ENCODE measurements around the gene AHSP. TPM values are rescaled to one million over a fixed set of nuclear protein-coding genes. Genes with fewer than 3 reads are reported as not detected.

The AHSP gene
- total RNA-seq, 1 experiment from 2014 or later: not detected

DNA sequence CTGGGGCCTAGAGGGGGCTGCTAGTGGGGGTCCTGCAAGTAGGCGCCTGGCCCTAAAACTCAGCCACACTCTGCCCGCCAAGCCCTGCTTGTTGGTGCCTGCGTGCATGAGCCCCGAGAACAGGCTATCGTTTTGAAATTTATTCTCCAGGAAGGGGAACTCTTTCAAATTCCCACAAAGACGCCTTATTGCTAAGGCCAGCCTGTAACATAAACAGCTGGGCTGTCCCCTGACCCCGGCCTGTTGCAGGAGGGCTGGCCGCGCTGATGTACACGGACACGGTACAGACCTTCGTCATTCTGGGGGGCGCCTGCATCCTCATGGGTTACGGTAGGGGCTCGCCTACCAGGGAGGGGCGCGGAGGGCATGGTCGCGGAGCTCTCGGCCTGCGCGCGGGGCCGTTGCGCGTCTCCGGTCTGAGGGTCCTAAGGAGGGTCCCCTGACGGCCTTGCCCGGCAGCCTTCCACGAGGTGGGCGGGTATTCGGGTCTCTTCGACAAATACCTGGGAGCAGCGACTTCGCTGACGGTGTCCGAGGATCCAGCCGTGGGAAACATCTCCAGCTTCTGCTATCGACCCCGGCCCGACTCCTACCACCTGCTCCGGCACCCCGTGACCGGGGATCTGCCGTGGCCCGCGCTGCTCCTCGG is 40.5 kb upstream of the AHSP start:
- TSS peak; percentile 8 for BruUV-seq (replicated peaks)
- Histone ChIP-seq H3K36me3 (ENCODE audit: low read depth) (no peaks in the 10 kb centered on the region), H3K79me2 (ENCODE audit: low read depth) (no peaks in the 10 kb centered on the region), H3K4me1 (replicated peaks; ENCODE audit: insufficient read depth) (0 out of 2 replicates have a peak, but pooled peaks cover 8% of the 10 kb centered on the region), H3K27me3 (ENCODE audit: insufficient read depth, low read depth) (0 out of 2 replicates have a peak, but pooled peaks cover 4% of the 10 kb centered on the region), H3K4me3 (peak overlapping the region; percentile 53; the same call in 1 of the 2 replicates), H3F3A (ENCODE audit: insufficient read depth, low read depth) (no peaks in the 10 kb centered on the region; the same call in 1 of the 2 replicates), H3K9me3 (ENCODE audit: insufficient read depth, low read depth) (no peaks in the 10 kb centered on the region), H4K20me1 (ENCODE audit: insufficient read depth) (no peaks in the 10 kb centered on the region), H3K9me2 (ENCODE audit: insufficient read depth) (no peaks in the 10 kb centered on the region), H3K27ac (no peak overlapping the region), H2AFZ (peak overlapping the region; percentile 37; the same call in 1 of the 2 replicates), H3K4me2 (peak overlapping the region; percentile 79)
- TF ChIP-seq, protein P1, sequence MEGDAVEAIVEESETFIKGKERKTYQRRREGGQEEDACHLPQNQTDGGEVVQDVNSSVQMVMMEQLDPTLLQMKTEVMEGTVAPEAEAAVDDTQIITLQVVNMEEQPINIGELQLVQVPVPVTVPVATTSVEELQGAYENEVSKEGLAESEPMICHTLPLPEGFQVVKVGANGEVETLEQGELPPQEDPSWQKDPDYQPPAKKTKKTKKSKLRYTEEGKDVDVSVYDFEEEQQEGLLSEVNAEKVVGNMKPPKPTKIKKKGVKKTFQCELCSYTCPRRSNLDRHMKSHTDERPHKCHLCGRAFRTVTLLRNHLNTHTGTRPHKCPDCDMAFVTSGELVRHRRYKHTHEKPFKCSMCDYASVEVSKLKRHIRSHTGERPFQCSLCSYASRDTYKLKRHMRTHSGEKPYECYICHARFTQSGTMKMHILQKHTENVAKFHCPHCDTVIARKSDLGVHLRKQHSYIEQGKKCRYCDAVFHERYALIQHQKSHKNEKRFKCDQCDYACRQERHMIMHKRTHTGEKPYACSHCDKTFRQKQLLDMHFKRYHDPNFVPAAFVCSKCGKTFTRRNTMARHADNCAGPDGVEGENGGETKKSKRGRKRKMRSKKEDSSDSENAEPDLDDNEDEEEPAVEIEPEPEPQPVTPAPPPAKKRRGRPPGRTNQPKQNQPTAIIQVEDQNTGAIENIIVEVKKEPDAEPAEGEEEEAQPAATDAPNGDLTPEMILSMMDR (conservative IDR thresholded peaks at IDR 0.05): no peak
- no peak for TF ChIP-seq EZH2 (IDR thresholded peaks at IDR 0.05; ENCODE audit: low read depth)
- POLR2A ChIA-PET (ENCODE audit: unreplicated experiment): interaction anchor here (0.6 kb wide), 1 partner anchor 9 kb away, joined by 3 read pairs; no protein-coding TSS in a partner anchor
- CTCF ChIA-PET: no interaction called here
- intact Hi-C loops (cut with micrococcal nuclease; ENCODE audit: unreplicated experiment): loop anchor here (1.0 kb wide), 1 partner anchor 9 kb away; no protein-coding TSS in a partner anchor
- DNase-seq: no peak

DNA sequence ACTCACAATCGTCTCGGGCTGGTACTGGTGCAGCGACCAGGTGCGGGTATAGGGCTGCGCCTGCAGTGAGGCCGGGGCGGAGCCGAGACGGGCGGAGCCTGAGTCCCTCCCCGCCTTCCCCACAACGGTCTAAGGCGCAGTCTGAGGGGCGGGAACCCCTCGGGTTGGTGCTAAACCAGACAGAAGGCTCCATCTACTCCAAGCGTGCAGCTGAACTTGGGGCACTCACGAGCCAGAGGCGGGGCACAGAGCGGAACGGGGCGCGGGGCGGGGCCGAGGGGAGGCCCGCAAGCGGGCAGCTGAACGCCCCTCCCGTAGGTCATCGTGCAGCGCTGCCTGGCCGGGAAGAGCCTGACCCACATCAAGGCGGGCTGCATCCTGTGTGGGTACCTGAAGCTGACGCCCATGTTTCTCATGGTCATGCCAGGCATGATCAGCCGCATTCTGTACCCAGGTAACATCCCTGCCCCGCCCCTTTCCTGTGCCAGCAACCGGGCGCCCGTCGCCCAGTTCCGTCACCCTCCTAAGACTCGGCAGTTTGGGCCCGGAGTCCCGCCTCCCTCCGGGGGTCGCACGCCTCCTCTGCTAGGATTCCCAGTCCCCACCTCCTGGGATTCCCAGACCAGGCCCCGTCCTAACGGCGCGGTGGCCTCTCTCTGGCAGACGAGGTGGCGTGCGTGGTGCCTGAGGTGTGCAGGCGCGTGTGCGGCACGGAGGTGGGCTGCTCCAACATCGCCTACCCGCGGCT is 39.8 kb upstream of the AHSP start:
- Histone ChIP-seq H3K27me3 (ENCODE audit: insufficient read depth, low read depth) (no peaks in the 10 kb centered on the region), H3K4me2 (peak overlapping the region; percentile 79), H3K79me2 (ENCODE audit: low read depth) (no peaks in the 10 kb centered on the region), H3K9me2 (ENCODE audit: insufficient read depth) (no peaks in the 10 kb centered on the region), H2AFZ (peak overlapping the region; percentile 37; the same call in 1 of the 2 replicates), H3K4me1 (replicated peaks; ENCODE audit: insufficient read depth) (0 out of 2 replicates have a peak, but pooled peaks cover 8% of the 10 kb centered on the region), H3K27ac (no peak overlapping the region), H3F3A (ENCODE audit: insufficient read depth, low read depth) (no peaks in the 10 kb centered on the region; the same call in 1 of the 2 replicates), H3K36me3 (ENCODE audit: low read depth) (no peaks in the 10 kb centered on the region), H4K20me1 (ENCODE audit: insufficient read depth) (no peaks in the 10 kb centered on the region), H3K4me3 (peak overlapping the region; percentile 53; the same call in 1 of the 2 replicates), H3K9me3 (ENCODE audit: insufficient read depth, low read depth) (no peaks in the 10 kb centered on the region)
- DNase-seq: peak in 1 of 2 experiments; percentile 82
- no peak for TF ChIP-seq EZH2 (IDR thresholded peaks at IDR 0.05; ENCODE audit: low read depth)
- TF ChIP-seq, protein P1 (conservative IDR thresholded peaks at IDR 0.05): no peak
- POLR2A ChIA-PET (ENCODE audit: unreplicated experiment): no interaction called here
- CTCF ChIA-PET: no interaction called here
- intact Hi-C loops (cut with micrococcal nuclease; ENCODE audit: unreplicated experiment): loop anchor here (1.0 kb wide), 1 partner anchor 10 kb away; no protein-coding TSS in a partner anchor
- BruUV-seq (replicated peaks): no TSS peak

DNA sequence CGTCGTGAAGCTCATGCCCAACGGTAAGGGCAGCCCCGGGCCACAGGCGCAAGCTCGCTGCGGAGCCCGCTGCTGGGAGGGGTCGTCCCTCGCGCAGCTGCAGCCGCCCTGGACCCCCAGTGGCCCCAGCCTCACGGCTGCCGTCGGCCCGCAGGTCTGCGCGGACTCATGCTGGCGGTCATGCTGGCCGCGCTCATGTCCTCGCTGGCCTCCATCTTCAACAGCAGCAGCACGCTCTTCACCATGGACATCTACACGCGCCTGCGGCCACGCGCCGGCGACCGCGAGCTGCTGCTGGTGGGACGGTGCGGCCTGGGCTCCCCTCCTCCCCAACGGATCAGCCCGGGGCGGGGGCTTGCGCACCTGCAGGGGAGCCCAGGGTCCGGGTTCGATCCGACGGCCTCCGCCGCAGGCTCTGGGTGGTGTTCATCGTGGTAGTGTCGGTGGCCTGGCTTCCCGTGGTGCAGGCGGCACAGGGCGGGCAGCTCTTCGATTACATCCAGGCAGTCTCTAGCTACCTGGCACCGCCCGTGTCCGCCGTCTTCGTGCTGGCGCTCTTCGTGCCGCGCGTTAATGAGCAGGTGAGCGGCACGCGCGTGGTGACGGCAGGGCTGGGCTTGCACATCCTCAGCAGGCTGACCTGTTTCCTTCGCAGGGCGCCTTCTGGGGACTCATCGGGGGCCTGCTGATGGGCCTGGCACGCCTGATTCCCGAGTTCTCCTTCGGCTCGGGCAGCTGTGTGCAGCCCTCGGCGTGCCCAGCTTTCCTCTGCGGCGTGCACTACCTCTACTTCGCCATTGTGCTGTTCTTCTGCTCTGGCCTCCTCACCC is 39.0 kb upstream of the AHSP start:
- H3K27ac ChIP-seq: no peak overlapping the region
- H3K4me3 ChIP-seq: no peak overlapping the region
- H3F3A ChIP-seq (ENCODE audit: insufficient read depth, low read depth): no peaks in the 10 kb centered on the region; the same call in 1 of the 2 replicates
- POLR2A ChIA-PET (ENCODE audit: unreplicated experiment): no interaction called here
- no peaks in the 10 kb centered on the region for H3K27me3 ChIP-seq (ENCODE audit: insufficient read depth, low read depth)
- intact Hi-C loops (cut with micrococcal nuclease; ENCODE audit: unreplicated experiment): no loop called here
- no peak overlapping the region; the same call in 1 of the 2 replicates for H3K4me2 ChIP-seq
- CTCF ChIA-PET: no interaction called here
- H3K36me3 ChIP-seq (ENCODE audit: low read depth): no peaks in the 10 kb centered on the region
- BruUV-seq (replicated peaks): no TSS peak
- H2AFZ ChIP-seq: no peak overlapping the region
- H3K9me2 ChIP-seq (ENCODE audit: insufficient read depth): no peaks in the 10 kb centered on the region
- no peaks in the 10 kb centered on the region for H4K20me1 ChIP-seq (ENCODE audit: insufficient read depth)
- H3K4me1 ChIP-seq (replicated peaks; ENCODE audit: insufficient read depth): 0 out of 2 replicates have a peak, but pooled peaks cover 8% of the 10 kb centered on the region
- TF ChIP-seq, protein P1 (conservative IDR thresholded peaks at IDR 0.05): no peak
- TF ChIP-seq EZH2 (IDR thresholded peaks at IDR 0.05; ENCODE audit: low read depth): no peak
- DNase-seq: no peak
- no peaks in the 10 kb centered on the region for H3K79me2 ChIP-seq (ENCODE audit: low read depth)
- H3K9me3 ChIP-seq (ENCODE audit: insufficient read depth, low read depth): no peaks in the 10 kb centered on the region

All from PC-9 (cell line).